ENCODE measurements around the gene GGCT.
"Not testable (repeated sequence)": the region's sequence is repeated elsewhere in the genome, so short reads cannot be mapped to it uniquely, and the experiment has no call there.

Gene GGCT, protein sequence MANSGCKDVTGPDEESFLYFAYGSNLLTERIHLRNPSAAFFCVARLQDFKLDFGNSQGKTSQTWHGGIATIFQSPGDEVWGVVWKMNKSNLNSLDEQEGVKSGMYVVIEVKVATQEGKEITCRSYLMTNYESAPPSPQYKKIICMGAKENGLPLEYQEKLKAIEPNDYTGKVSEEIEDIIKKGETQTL

DNA sequence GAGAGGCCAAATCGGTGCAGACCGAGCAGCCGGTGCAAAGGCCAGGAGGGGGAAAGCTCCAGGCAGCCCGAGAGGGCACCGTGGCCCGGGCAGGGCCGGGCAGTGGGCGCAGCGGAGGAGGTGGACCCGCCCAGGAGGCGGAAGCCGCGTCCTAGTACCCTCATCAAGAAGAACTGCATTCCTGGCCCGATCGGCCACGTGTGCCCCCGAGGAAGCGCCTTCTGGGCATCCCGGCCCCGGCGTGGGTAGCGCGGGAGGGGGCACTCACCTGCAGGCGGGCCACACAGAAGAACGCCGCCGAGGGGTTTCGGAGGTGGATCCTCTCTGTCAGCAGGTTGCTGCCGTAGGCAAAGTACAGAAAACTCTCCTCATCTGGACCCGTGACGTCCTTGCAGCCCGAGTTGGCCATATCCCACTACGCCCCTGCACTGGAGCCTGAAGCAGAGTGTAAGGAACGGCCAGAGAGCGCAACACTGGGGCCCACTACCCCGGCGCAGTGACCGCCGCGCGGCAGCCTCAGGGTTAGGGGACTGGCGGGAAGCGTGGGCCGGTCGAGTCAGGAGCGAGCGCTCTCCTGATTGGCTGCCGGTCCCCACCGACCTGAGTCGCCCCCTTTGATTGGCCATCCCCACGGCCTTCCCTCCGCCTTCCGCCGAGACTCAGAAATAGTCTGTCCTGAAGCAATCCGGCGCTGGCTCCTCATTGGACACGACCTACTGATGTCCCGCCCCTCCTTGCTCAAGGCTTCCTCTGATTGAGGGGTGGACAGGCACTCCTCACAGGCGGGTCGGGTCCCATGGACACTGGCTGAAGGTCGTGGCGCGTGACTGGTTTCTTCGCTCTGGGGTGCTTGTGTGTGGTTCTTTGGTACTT is at the start of gene GGCT:
GGCT (minus strand) TSS at position 529 of the 873 bp plus-strand sequence; CDS start at position 409, 120 bp downstream.
- DNase-seq = peak; percentile 100

DNA sequence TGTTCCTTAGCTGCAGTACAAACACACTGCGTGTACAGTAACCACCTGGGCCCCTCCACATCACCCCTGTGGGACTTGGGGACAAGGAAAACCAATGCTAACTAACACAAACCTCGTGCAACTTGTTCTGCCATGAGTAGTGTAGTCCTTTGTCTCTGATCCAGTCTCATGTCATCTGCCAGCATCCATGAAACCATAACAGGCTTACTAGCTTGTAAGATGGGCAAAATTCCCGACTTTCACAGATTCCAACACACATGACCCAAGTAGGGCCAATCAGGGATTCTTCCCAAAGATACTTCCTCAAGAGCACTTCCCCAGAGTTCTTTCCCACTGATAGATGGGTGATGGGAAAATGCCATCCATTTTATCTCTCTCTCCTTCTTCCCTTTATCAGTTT is 48.9 kb upstream of the GGCT start:
- no peak for DNase-seq

DNA sequence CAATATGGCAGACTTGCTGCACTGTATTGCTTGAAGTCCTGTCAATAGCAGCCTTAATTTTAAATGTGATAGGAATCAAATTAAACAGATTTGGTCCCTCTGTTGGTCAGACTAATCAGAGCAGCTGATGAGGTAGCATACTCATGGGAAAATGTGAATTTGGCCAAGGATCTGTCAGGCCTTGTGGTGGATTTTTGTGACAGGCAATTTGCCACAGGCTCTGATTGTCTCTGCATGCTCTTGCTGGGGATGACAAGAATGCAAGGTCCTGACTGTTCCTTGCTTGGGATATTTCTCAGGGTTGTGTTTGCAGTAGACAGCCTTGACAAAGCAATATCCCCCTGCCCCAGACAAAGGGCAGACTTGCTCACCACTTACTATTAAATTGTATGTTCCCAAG is 48.5 kb upstream of the GGCT start:
- DNase-seq = no peak

DNA sequence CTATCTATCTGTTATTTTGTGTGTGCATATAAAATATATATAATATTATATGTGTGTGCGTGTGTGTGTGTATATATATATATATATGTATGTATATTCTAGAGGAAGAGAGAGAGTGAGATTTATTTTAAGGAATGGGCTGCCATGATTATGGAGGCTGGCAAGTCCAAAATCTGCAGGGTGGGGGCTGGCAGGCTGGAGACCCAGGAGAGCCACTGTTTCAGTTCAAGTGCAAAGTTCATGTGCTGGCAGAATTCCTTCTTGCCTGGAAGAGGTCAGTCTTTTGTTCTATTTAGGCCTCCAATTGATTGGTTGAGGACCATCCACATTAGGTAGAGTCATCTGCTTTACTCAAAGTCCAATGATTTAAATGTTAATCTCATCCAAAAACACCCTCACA is 47.7 kb upstream of the GGCT start:
- no peak for DNase-seq

DNA sequence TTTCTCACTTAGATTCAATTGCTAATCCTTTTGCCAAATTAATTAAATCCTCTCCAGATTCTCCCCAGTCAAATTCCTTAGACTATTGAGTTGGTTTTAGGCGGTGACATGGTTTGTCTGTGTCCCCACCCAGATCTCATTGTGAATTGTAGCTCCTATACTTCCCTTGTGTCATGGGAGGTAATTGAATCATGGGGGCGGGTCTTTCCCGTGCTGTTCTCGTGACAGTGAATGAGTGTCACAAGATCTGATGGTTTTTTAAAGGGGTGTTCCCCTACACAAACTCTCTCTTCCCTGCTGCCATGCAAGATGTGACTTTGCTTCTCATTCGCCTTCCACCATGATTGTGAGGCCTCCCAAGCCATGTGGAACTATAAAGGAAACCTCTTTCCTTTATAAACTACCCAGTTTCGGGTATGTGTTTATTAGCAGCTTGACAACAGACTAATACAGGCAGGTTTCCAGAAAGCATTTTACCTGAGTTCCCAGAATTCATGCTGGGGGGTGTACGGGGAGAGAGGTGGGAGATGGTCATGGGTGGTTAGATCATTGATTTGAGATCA is 45.4 kb upstream of the GGCT start:
- no peak for DNase-seq

DNA sequence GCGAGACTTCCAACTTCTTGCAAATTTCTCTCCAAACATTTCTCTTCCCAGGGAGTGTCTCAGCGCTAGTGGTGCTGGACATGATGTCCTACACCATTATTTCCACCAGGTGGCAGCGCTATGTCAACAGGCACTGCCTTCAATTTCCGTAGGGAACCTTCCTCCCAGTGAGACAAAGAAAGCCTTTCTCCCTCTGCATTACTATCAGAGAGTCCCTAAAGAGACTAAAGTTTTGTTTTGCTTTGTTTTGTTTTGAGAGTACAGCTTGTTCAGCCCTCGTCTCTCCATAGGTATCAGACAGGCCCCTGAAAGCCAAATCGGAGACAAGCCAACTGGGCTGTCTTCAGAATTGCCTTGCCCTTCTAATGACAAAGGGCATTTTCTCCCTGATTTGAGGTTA is 44.2 kb upstream of the GGCT start:
- peak; percentile 94 for DNase-seq

DNA sequence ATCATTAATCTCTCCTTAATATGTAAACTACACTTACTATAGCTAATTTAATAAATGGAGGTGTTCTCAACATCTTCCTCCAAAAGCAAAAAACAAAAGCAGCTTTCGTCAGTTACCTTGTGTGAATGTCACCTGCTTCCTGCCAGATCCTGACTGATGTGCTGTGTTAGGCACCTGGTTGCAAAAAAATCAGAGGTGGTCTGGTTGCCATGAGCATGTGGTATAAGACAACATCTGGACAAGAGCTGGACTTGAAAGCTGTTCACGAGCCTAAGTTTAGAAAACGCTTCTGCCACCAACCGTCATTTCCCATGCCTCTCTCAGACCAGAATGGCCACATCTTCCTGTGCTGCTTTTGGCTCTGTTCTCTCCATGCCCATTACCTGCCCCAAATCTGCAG is 42.0 kb upstream of the GGCT start:
- DNase-seq = no peak

DNA sequence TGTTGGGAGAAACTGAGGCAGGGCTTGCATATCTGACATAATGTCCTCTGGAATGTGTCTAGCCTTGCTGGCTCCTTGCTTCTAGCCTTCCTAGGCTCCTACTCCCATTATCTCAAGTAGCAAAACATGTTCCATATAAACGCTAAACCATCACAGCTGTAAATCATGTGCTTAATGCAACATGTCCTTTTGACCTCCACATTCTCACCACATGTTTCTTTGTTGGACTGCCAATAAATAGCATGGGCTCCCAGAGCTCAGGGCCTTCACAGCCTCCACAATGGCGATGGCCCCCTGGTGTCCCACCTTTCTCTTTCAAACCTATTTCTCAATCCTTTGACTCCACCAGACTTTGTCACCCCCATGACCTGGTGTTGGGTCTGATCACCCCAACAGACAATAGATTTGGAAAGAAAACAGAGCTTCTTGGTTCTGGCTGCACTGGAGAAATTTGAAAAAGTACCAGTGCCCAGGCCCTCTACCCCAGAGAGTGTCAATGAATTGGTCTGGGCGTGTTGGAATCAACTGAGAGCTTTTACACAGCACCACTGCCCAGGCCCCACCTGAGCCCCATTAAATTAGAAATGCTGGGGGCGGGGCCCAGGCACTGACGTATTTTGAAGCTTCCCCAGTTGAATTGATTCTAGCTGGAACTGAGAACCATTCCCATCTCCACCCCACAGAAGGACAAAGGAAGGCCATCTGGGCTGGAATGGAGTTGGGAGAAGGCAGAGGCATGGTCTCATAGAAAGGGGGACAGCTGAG is 41.3 kb upstream of the GGCT start:
- DNase-seq = no peak

DNA sequence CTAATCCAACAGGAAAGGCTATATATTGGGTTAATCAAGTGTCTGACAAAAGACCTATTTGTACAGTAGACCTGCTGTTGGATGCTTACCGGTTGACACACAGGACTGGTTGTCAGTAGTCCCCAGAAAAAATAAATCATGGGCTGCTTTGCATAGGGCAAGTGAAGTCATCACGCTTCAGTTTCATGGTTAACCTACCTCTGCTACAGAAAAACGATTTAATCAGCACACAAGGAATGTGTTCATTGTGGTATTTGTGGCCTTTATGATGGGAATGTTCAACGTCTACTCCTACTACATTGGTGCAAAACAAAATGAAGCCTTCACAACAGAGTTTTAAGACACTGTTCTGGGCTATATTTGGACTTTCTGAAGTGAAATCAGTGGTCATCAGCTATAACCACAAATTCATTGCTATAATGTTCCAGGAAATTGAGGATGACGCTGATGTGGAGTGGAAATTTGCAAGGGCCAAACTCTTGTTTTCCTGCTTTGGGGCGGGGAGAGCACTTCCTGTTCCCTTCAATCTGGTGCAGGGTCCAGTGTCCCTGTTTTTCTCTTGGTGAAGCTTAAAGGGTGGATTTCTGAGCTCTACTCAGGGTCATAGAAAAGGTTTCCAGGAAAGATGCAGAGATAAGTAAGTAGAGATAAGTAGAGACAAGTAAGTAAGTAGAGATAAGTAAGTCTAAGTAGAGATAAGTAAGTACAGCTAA is 39.3 kb upstream of the GGCT start:
- no peak for DNase-seq

DNA sequence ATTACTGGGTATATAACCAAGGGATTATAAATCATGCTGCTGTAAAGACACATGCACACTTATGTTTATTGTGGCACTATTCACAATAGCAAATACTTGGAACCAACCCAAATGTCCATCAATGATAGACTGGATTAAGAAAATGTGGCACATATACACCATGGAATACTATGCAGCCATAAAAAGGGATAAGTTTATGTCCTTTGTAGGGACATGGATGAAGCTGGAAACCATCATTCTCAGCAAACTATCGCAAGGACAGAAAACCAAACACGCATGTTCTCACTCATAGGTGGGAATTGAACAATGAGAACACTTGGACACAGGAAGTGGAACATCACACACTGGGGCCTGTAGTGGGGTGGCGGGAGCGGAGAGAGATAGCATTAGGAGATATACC is 38.5 kb upstream of the GGCT start:
- DNase-seq = not testable (repeated sequence)

DNA sequence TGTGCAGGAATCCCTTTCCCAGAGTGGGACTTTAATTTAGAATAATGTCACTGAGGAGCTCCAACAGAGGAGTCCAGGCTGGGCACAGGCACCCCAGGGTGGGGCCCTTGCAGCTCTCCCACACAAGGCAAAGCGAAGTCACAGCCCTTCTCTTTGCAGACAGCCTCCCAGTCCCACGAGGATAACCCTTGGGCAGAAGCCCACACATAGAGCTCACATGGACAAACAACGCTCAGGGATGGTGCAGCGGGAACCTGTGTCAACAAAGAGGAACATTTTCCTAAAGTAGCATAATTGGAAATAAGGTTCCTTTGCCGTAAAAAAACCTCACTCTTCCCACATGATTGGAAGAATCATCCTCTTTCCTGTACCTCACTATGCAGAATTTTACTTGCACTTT is 29.3 kb upstream of the GGCT start:
- no peak for DNase-seq

DNA sequence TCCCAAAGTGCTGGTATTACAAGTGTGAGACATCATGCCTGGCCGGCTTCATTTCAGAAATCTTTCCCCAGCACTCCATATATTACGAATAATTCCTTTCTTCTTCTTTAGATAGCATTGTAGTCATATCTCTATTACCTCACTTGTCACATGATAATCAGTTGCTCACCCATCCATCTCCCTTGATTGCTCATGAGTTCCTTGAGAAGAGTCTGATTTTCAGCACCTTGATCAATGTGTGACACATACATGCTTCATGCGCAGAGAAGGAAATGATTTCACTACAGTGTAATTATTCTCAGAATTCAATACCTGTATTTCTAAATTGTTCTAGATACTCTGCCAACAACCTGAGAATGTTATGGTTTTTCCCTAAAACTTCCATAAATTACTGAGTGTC is 26.7 kb upstream of the GGCT start:
- DNase-seq = no peak

DNA sequence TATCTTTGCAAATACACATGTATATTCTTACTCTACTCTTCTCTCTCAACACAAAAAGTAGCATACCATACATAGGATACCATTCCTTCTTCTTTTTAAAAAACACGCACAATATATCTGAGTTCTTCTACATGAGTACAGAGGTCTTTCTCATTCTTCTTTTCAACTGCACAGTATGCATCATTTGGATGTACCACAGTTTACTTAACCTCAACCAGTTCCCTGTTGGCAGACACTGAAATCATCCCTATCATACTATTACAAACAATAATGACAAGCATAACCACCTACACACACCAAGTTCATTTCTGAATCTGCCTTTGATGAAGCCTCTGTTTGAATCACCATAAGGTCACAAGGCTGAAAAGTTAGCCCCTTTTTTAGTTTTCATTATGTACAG is 25.7 kb upstream of the GGCT start:
- no peak for DNase-seq

DNA sequence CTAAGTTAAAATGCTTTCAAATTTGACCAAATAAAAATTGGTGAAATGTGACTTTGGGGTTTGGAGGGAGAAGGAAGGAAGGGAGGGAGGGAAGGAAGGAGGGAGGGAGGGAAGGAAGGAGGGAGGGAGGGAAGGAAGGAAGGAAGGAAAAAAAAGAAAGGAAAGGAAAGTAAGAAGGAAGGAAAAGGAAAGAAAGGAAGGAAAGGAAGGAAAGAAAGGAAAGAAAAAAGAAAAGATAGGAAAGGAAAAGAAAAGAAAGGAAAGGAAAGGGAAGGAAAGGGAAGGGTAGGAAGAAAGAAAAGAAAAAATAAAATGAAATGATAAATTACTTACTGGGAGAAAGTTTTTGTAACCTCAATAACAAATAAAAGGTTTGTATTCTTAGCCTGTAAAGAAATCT is 24.1 kb upstream of the GGCT start:
- DNase-seq = no peak

DNA sequence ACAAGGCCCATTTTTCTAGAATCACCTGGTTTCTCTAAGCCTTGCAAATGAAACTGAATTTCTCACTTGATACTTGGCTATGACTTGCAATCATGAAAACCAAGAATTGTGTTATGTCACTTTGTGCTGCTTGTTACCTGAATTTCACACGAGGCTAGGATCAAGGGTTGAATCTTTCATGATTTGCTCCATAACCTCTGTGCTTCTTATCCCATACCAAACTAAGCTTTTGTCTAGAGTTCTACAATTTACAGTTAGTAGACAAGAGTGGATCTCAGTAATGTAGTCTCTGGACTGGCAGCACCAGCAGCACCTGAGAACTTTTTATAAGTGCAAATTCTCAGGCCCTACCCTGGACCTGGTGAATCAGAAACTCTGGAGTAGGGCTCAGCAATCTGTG is 22.7 kb upstream of the GGCT start:
- not testable (repeated sequence) for DNase-seq

DNA sequence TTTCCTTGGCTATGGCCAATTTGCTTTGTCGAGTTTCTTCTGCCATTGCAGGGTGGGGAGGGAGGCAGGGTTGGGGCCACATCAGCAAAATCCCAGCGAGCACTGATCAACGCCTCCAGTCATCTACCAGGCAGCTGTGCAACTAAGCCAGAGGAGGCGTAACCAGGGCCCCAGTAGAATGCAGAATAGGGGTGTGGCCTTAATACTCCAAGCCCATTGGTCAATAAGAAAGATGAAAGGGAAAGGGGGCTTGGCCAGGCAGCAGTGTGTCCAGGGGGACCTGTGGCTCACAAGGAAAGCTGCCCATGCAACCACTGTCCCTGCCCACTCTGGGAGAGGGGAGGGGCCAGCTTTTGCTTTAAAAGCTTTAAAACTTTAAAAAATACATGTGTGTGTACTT is 21.5 kb upstream of the GGCT start:
- DNase-seq = no peak

DNA sequence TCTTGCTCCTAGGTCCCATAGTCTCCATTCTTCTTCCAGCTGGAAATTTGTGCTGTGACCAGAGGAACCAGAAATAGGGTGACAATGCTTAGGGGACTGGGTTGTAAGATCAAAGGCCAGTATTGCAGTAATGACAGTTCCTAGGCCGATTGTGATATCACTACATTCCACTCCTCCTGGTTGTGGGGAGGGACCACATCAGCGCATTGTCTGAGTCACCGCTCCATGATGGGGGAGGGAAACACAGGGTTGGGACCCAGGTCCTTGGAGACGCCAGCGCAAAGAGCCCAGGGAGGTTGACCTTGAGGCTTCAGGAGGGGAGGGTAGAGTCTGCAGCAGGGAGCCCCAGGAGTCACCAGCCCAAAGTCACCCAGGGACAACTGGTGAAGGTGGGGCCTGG is 20.8 kb upstream of the GGCT start:
- DNase-seq = no peak

DNA sequence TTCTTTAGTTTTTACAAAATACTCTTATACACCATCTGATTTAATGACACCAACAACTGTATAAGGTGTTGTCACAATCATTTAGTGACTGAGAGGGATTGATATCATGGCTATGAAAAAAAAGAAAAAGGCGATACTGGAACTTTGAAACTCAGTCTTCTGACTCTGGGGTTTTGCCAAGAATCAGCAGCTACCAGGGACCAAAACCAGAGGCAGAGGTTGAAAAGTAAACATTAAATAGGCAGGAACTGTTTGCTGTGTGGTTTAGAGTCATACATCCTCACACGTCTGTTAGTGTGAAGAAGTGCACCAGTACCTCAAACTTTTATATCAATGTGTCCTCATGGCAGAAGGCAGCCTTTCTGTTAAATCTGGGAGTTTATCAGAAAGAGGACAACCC is 19.9 kb upstream of the GGCT start:
- peak; percentile 54 for DNase-seq

DNA sequence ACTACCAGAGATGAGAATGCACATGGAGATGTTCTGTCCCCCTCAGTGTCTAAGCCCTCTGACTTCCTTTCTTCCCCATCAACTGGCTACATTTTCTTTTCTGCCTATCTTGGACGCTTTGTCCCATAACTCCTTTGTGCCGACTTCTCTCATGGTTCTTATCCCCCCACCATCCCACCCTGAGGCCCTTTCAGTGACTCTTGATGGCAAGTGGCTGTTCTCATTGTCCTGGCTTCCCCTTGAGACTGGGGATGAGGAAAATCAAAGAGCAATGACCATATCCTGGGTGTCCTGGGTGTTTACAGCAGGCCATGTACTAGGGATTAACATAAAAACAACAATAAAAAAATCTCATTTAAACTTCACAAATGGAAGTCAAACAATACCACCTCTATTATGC is 18.8 kb upstream of the GGCT start:
- no peak for DNase-seq

DNA sequence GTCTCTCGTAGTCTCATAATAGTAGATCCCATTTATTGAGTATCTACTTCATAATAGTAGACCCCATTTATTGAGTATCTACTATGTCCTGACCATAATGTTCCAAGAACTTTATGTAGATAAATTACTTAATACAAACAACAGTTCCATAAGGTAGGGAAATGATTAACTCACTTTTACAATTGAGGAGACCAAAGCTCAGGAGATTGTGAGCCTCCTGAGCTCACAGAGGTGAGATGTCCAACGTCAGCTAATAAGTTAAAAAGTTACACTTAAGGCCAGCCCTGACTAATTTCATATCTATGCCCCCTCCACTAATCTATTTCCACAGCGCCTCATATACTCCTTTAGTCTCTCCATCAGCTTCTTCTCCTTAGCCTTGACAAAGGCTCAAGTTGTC is 17.5 kb upstream of the GGCT start:
- no peak for DNase-seq

DNA sequence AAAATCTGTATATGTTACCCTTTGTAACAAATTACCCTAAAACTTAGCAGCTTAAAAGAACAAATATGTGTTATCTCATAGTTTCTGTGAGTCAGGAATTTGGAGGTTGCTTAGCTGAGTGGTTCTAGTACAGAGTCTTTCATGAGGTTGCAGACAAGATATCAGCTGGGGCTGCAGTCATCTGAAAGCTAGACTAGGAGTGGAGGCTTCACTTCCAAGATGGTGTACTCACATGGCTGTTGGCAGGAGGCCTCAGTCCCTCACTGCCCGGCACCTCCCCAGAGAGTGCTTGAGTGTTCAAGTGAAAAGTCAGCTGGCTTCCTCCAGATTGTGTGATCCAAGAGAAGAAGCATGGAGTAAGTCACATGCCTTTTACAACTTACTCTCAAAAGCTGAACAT is 16.9 kb upstream of the GGCT start:
- no peak for DNase-seq

DNA sequence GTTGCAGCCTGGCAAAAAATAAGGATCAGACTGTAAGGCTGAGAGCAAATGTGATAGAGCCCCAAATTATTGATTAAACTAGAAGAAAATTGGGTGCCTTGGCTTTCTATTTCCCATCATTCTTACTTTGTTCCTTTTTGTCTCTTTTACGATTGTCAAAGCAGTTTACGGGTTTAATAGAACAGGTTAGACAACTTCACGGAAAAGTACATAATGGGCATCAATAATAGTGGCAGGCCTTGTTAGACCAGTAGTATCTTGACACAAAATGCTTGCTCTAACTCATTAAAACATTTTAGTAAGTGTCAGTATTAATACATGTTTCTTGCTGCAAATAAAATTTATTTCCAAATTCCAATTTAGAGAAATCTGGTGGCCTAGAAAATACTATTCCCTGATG is 14.5 kb upstream of the GGCT start:
- DNase-seq = peak; percentile 80

DNA sequence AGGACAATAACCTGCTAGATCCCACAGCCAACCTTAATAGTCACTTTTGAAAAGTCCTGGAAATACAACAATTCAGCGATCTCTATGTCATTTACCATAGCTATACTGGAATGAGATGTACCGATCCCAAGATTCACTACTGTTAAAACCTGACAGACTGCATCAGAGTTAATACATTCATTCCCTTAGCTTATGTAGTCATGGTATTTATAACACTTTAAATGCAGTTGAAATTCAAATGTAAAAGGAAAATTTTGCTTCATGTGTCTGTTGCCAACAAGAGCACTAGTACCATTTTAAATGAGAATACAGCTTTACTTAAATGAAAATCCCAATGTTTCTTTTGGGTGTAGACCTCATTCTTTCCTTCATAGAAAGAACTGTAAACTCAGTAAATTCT is 11.1 kb upstream of the GGCT start:
- no peak for DNase-seq

Measured in DMS53 (cell line).